GM12872 (cell line): Measurements from ENCODE around the gene OMG.

Experiments
- TF ChIP-seq, protein P1 (sequence below): IDR thresholded peaks from 3 replicates; pipeline ENCODE4 v1.5.1; 2011; ENCODE audit warnings: low read depth, mild to moderate bottlenecking, low read length, moderate library complexity; ENCODE audit not compliant: insufficient read depth

Gene OMG

DNA sequence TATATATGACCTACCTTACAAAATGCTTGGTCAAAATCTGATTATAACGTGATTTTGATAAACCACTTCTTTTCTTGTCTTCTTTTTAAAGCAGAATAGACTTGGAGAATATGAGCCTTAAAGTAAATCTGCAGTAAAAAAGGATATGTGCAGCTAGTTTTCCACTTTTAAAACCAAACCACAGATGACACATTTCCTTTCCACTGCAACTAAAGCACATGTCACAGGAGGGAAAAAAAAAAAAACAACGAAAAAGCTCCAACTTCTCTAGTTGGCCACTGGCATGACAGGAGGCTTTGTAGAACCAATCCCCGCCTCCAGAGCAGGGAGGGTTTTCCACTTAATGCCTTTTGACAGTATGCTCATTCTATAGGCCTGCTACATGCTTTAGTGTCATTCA lies 24.4 kb upstream of the OMG start, which contains the start of gene EVI2A:
TSS of gene EVI2A (minus strand) at position 142 of the 400 bp plus-strand sequence. CDS start 2,609 bp downstream, outside the sequence.
- TF ChIP-seq, protein P1, sequence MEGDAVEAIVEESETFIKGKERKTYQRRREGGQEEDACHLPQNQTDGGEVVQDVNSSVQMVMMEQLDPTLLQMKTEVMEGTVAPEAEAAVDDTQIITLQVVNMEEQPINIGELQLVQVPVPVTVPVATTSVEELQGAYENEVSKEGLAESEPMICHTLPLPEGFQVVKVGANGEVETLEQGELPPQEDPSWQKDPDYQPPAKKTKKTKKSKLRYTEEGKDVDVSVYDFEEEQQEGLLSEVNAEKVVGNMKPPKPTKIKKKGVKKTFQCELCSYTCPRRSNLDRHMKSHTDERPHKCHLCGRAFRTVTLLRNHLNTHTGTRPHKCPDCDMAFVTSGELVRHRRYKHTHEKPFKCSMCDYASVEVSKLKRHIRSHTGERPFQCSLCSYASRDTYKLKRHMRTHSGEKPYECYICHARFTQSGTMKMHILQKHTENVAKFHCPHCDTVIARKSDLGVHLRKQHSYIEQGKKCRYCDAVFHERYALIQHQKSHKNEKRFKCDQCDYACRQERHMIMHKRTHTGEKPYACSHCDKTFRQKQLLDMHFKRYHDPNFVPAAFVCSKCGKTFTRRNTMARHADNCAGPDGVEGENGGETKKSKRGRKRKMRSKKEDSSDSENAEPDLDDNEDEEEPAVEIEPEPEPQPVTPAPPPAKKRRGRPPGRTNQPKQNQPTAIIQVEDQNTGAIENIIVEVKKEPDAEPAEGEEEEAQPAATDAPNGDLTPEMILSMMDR = no peak

DNA sequence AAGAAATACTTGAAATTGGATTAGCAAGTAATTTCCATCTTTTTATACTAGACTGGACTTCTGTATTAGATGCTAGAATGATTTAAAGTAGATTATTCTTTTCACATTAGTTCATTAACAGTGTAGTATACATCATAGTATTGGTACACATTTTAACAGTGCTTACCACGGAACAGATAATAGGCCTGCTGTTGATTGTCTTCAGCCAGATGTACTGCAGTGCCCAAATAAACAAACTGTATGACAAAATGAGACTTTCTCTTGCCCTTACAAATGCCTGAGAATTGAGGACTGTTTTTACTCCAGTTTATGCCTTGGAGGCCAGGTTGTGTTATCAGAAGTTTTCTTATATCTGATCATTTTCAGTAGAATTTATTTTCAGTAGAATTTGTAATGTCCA lies 23.8 kb upstream of the OMG start:
- TF ChIP-seq, protein P1 = no peak

- TF ChIP-seq, protein P1 = no peak
Observed at GRCh38 chr17:31320241-31320640, 23.2 kb upstream of the OMG start.

DNA sequence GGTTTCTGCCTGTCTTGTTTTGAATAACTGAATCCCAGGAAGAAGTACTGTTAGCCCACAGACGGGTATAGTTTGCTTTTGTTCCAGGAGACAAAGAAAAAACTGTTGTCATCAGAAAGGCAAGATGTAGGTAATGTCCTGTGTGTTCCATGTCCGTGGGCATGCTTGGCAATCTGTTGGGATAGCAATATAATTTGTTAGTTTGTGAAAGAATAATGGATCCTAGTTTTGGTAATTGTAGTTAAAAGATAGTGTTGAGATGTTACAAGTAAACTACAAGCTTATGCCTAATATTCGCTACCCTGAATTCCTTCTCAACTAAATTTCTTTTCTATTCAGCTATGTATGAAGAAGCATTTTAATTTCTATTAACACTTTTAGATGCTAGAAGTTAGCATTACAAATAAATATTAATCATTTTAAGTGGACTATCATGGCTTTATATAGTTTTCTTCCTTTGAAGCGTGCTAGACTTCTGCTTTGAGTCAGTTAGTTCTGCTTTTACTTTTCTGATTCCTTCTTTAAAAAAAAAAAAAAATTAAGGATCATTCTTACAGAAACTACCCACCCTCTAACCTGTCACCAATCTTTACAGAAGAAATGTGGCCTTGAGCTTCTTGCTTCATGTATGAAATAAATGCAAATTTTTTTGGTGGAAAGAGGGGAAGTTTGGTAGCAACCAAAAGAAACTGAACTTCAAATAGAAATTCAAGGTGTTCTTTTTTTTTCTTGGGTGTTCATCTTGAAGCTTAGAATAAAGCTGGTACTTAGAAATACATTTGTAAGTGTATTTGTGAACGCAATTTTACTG lies 22.0 kb upstream of the OMG start:
- TF ChIP-seq, protein P1 = no peak

GRCh38 chr17:31318298-31318801 lies 21.3 kb upstream of the OMG start:
- TF ChIP-seq, protein P1 = no peak

- TF ChIP-seq, protein P1 = no peak
Observed at GRCh38 chr17:31314782-31315100, 17.7 kb upstream of the OMG start.

GRCh38 chr17:31313982-31314781 lies 17.1 kb upstream of the OMG start, which contains the start of gene EVI2B:
TSS of gene EVI2B (minus strand) at chr17:31314054. CDS start at chr17:31305609, 8,445 bp downstream.
- TF ChIP-seq, protein P1 = no peak
